ENCODE data around the gene SOX5.

SOX5 gene

GRCh38 chr12:23945249-23945648, 4.2 kb downstream of the SOX5 start:
- no peak for DNase-seq (ENCODE audit: low read depth)
- no peak overlapping the region for H3K4me3 ChIP-seq (ENCODE audit: low read depth, low read length)
- TF ChIP-seq POLR2A (IDR thresholded peaks at IDR 0.05; ENCODE audit: extremely low read depth, insufficient read length) (no peak), MYC (IDR thresholded peaks at IDR 0.05; ENCODE audit: low read depth, low read length) (no peak)
- TF ChIP-seq, protein P1, sequence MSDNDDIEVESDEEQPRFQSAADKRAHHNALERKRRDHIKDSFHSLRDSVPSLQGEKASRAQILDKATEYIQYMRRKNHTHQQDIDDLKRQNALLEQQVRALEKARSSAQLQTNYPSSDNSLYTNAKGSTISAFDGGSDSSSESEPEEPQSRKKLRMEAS (IDR thresholded peaks at IDR 0.05; ENCODE audit: low read depth, low read length) = no peak
- TF ChIP-seq, protein P2, sequence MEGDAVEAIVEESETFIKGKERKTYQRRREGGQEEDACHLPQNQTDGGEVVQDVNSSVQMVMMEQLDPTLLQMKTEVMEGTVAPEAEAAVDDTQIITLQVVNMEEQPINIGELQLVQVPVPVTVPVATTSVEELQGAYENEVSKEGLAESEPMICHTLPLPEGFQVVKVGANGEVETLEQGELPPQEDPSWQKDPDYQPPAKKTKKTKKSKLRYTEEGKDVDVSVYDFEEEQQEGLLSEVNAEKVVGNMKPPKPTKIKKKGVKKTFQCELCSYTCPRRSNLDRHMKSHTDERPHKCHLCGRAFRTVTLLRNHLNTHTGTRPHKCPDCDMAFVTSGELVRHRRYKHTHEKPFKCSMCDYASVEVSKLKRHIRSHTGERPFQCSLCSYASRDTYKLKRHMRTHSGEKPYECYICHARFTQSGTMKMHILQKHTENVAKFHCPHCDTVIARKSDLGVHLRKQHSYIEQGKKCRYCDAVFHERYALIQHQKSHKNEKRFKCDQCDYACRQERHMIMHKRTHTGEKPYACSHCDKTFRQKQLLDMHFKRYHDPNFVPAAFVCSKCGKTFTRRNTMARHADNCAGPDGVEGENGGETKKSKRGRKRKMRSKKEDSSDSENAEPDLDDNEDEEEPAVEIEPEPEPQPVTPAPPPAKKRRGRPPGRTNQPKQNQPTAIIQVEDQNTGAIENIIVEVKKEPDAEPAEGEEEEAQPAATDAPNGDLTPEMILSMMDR (IDR thresholded peaks at IDR 0.05; ENCODE audit: low read depth, low read length) = no peak

DNA sequence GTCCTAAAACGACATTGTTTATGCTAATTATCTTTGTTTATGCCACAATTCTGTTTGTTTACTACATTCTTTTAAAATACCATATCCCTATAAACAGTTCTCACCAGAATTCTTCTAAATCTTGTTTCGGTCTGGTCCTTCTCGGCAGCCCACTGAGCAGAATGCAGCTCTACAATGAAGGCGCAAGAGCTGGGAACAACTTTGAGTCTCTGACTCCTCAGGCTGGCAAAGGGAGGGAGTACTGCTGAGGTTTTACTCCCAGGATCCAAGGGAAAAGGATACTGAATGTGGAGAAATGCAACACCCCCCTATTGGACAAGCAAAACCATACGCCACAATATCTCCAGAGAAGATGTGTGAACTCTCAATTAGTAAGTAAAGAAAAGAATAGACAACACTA, 5.4 kb downstream of the SOX5 start:
- H3K4me3 ChIP-seq (ENCODE audit: low read depth, low read length) = no peak overlapping the region
- no peak for DNase-seq (ENCODE audit: low read depth)
- no peak for TF ChIP-seq POLR2A (IDR thresholded peaks at IDR 0.05; ENCODE audit: extremely low read depth, insufficient read length)

- no peak for DNase-seq (ENCODE audit: low read depth)
- TF ChIP-seq, protein P2 (IDR thresholded peaks at IDR 0.05; ENCODE audit: low read depth, low read length) = no peak
- no peak for TF ChIP-seq POLR2A (IDR thresholded peaks at IDR 0.05; ENCODE audit: extremely low read depth, insufficient read length)
- no peak for TF ChIP-seq MYC (IDR thresholded peaks at IDR 0.05; ENCODE audit: low read depth, low read length)
- TF ChIP-seq, protein P1 (IDR thresholded peaks at IDR 0.05; ENCODE audit: low read depth, low read length) = no peak
- H3K4me3 ChIP-seq (ENCODE audit: low read depth, low read length) = no peak overlapping the region
Measured at GRCh38 chr12:23942841-23943240, 6.6 kb downstream of the SOX5 start.

DNA sequence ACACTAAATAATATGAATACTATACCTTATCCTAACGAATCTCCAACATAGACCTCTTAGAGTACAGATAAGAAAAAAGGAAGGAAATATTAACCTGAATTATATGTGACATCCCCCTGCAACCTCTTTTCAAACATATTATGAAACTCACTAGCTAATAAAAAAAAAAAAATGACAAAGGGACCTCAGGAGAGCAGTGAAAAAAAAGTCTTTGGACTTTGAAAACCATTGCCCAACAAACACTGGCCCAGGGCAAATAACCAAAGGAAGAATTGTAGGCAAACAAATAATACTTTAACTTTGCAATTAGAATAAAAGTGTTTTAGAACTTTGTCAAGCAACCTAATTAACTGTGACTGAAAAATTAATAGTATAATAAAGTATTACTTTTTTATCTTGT, 7.7 kb downstream of the SOX5 start:
- TF ChIP-seq POLR2A (IDR thresholded peaks at IDR 0.05; ENCODE audit: extremely low read depth, insufficient read length) = no peak
- TF ChIP-seq, protein P1 (IDR thresholded peaks at IDR 0.05; ENCODE audit: low read depth, low read length) = no peak
- TF ChIP-seq, protein P2 (IDR thresholded peaks at IDR 0.05; ENCODE audit: low read depth, low read length) = no peak
- TF ChIP-seq MYC (IDR thresholded peaks at IDR 0.05; ENCODE audit: low read depth, low read length) = no peak
- H3K4me3 ChIP-seq (ENCODE audit: low read depth, low read length) = no peak overlapping the region
- no peak for DNase-seq (ENCODE audit: low read depth)

DNA sequence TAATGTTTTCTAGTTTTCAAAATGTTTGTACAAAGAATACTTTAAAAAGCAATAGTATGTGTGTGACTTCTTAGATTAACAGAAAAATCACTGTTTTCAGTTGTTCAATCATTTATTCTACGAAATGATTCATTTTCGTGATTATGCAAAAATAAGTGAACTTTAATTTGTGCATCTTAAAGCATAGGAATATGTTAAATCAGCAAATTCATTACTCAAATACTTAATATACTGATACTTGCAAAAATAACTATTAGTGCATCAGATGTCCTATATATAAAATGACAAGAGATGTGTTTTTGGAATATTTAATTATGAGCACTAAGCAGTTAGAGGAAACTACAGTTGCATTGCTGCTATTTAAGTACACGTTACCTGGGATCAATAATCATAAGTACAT, 11.0 kb downstream of the SOX5 start:
- TF ChIP-seq POLR2A (IDR thresholded peaks at IDR 0.05; ENCODE audit: extremely low read depth, insufficient read length) (no peak), MYC (IDR thresholded peaks at IDR 0.05; ENCODE audit: low read depth, low read length) (no peak)
- TF ChIP-seq, protein P1 (IDR thresholded peaks at IDR 0.05; ENCODE audit: low read depth, low read length) = no peak
- TF ChIP-seq, protein P2 (IDR thresholded peaks at IDR 0.05; ENCODE audit: low read depth, low read length) = no peak
- no peak for DNase-seq (ENCODE audit: low read depth)
- no peak overlapping the region for H3K4me3 ChIP-seq (ENCODE audit: low read depth, low read length)

GRCh38 chr12:23931176-23931575, 18.3 kb downstream of the SOX5 start:
- TF ChIP-seq, protein P1 (IDR thresholded peaks at IDR 0.05; ENCODE audit: low read depth, low read length) = no peak
- TF ChIP-seq MYC (IDR thresholded peaks at IDR 0.05; ENCODE audit: low read depth, low read length) (no peak), POLR2A (IDR thresholded peaks at IDR 0.05; ENCODE audit: extremely low read depth, insufficient read length) (no peak)
- TF ChIP-seq, protein P2 (IDR thresholded peaks at IDR 0.05; ENCODE audit: low read depth, low read length) = no peak
- H3K4me3 ChIP-seq (ENCODE audit: low read depth, low read length) = no peak overlapping the region

More at GRCh38 chr12:23931176-23931575, 18.3 kb downstream of the SOX5 start:
- DNase-seq (ENCODE audit: low read depth) = no peak

Data from NB4 (cell line).